HuH-7 (cell line): Measurements from ENCODE around the gene TAS2R39.
"Not testable (repeated sequence)": the region's sequence is repeated elsewhere in the genome, so short reads cannot be mapped to it uniquely, and the experiment has no call there.

Experiments
- DNase-seq: peaks from one replicate; pipeline ENCODE4 v3.0.0; 2011; ENCODE audit warnings: low spot score

Gene TAS2R39

DNA sequence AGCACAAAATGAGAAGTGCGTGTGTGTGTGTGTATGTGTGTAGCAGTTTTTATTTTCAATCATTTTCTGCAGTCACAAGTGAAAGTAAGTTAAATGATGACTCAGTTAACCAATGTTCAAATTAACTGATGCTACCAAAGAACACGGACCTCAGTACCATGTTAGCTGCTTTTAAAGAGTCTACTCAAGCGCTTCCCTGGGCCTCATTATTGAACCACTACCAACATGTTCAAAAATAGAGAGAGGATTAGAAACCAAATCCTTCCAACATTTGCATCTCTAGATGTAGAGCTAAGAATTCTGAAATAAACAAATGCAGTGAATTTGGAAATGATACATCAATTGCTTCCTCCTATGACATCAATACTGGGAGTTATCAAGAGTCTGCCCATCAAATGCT lies at the start of gene TAS2R39:
Gene TAS2R39 (plus strand): TSS at position 396 of the 400 bp plus-strand sequence. CDS start 0 bp downstream, at position 396.
- DNase-seq = no peak

DNA sequence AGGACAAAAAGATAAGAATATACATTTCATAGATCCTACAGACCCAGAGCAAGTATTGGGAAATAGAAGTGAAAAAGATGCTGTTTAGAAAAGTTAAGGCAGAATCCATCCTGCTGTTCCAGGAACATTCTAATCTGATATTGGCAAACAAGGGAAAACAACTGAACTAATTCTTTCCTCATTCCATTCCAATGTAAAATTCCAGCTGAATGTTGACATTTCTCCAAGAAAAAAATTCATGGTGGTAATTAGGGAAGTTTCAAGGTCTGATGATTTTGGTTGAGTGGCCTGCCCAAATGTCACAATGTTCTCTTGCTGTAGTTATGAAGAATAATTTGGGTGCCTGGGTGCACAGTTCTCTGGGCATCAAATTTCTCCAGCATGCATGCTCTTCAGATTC lies 36.1 kb upstream of the TAS2R39 start:
- no peak for DNase-seq

DNA sequence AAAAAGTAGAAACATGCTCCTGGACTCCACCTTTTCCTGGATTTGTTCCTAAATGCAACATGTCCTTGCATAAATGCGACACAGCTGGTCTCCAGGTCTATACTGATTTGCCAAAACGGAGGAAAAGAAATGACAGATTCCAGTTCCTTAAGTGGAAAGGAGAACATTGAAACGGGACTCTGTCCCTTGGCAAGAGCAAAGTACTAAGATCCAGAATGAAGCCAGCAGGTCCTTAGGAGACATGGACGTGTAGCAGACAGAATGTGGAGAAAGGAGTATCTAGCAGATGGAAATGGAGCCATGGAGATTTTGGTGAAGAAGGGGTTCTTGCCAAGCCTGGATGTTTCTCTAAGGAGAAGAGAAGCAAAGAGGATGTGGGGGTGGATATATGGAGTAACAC lies 35.2 kb upstream of the TAS2R39 start:
- no peak for DNase-seq

DNA sequence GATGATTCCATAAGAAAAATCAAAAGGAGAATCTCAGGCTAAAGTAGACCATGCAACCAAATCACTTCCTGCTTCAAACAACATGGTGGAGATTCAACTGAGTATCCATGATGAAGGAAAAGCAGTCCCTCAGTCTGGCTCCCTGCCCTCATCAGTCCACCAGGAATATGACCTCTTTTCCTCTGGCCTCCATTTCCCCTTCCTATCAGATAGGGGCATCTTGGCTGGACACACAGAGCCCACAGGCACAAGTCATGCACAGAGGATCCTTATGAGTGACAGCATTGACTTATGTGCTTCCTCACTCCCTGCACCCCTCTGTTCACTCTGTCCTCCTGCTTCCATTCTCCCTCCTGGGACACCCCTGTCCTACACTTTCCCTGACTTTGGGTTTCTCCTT lies 34.6 kb upstream of the TAS2R39 start:
- DNase-seq = no peak

- DNase-seq = not testable (repeated sequence)
These were observed 32.5 kb upstream of the TAS2R39 start for GRCh38 chr7:143150696-143151095.

- DNase-seq = not testable (repeated sequence)
These were observed 24.6 kb upstream of the TAS2R39 start for GRCh38 chr7:143158617-143159016.

DNA sequence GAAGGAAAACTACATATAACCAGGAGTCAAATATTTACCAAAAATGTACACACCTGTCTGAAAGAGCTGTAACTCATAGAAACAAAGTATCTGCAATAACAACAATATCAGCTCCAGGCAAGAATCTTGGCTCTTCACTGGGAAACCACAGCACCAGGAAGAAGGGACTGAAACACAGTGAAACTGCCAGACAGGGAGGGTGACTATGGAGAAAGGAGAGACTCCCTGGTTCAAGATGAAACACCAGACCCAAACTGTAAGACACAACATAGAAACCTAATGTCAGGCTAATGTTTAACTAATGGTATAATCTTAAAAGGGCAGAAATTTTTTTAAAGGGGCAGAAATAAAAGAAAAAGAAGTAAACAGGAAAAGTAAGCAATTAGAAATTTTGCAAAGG lies 11.5 kb upstream of the TAS2R39 start:
- DNase-seq = no peak

- no peak for DNase-seq
These were observed 10.9 kb upstream of the TAS2R39 start for GRCh38 chr7:143172354-143172753.

DNA sequence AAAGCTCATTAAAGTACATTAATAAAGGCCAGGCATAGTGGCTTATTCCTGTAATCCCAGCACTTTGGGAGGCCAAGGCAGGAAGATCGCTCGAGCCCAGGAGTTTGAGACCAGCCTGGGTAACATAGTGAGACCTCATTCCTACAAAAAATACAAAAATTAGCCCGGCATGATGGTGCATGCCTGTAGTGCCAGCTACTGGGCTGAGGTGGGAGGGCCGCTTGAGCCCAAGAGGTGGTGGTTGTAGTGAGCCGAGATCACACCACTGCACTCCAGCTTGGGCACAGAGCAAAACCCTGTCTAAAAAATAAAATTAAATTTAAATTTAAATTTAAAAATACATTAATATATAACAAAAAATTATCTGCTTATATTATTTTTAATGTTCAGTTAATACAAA lies 7.1 kb upstream of the TAS2R39 start:
- DNase-seq = no peak

DNA sequence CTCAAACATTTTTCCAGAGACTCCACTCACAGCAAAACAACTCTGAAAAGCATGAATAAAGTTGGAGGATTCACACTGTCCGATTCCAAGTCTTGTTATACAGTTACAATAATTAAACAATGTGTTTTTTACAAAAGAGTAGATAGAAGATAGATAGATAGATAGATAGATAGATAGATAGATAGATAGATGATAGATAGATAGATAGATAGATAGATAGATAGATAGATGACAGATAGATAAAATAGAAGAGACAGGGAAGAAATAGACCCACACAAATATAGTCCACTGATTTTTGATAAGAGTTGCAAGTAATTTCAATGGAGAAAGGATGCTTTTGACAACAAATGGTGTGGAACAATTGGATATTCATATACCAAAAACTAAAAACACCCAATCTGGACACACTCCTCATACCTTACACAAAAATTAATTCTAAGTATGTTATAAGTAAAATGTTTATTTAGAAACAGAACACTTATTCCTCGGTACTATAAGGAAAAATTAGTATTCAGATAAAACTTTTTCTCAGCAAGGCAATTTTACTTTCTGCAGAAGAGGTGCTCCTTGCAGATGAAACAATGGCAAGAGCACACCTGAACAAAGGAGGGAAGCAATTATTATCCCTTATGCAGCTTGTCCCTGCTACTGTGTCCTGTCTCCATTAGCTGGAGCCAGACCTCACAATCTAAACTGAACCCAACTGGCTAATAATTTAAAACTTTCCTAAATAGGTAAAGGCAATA lies 5.7 kb upstream of the TAS2R39 start:
- DNase-seq = no peak

DNA sequence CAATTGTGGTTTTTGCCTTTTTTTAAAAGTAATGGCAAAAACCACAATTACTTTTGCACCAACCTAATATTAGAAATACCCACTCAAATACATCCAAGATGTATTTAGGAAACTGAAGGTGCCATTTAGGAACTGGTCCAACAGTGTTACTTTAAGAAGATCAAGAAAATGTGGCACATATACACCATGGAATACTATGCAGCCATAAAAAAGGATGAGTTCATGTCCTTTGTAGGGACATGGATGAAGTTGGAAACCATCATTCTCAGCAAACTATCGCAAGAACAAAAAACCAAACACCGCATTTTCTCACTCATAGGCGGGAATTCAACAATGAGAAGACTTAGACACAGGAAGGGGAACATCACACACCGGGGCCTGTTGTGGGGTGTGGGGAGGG lies 2.4 kb upstream of the TAS2R39 start:
- not testable (repeated sequence) for DNase-seq

GRCh38 chr7:143181349-143181748 lies 1.9 kb upstream of the TAS2R39 start:
- no peak for DNase-seq

- DNase-seq = no peak
These were observed 2.3 kb downstream of the TAS2R39 start for GRCh38 chr7:143185551-143185950.

DNA sequence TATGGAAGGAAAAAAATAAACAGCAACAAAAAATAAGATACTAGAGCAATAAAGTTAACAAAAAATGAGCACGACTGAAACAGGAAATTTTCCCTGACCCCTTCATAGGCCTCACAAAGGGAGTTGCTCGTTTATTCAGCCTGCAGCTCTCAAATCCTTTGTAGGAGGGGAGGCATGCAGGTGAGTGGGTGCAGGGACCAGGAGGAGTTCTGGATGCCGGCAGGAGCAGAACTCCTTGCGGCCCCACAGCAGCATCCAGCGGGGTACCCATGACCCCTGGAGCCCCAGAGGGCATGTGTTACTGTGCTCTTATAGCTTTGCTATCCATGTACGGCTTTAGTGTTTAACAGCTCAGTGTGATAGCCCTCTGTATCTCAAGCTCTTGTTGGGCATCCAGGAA lies 5.8 kb downstream of the TAS2R39 start:
- no peak for DNase-seq

- no peak for DNase-seq
These were observed 10.7 kb downstream of the TAS2R39 start for GRCh38 chr7:143193880-143194279.

- DNase-seq = no peak
These were observed 15.8 kb downstream of the TAS2R39 start for GRCh38 chr7:143199040-143199439.

DNA sequence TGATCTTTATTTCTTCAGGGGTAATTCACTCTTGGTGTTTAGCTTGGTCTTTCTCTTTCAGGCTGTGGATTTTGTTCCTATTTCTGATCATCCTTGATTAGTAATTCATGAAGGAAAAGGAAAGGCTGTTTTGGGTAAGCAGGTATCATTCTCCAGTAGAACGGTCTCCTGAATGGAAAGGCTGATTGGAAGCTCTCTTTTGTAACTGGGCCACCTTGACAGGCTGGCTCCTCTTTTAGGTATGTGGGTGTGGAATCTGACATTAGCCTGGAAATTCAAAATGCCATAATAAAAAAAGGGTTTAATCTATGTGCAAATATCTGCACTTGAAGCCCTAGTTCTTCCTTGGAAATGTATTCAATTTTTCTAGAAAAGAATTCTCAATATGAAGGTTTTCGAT lies 18.9 kb downstream of the TAS2R39 start:
- DNase-seq = no peak

- DNase-seq = no peak
These were observed 20.2 kb downstream of the TAS2R39 start for GRCh38 chr7:143203386-143203785.

DNA sequence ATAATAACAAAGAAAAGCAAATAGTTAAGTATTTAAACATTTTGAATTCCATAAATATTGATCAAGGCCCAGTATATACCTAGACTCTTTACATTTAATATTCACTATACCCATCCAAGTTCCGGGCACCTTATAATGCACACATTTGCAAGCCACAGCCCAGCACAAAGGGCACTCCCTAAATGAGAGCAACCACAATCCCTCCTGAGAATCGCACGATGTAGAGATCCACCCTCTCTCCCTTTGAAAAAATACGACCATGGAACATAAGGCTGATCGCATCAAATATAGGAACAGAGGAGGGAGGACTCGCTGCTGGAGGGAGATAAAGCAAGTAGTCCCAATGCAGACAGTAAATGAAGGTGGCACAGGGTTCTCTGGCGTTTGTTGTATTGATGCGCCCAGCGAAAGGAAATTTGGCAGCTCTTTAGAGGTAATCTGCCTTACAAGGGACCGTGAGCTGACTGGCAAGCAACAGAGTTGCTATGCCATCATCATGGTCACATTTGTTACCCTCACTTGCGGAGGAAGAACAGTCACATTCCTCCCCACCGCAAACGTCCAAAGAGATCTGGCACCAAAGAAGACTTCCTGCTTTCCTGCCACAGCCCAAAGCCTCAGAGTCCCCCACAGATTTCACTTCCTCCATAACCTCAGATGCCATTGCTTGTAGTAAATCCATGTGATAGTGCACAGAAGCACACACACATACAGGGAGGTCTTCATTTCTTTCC lies 22.5 kb downstream of the TAS2R39 start:
- no peak for DNase-seq

GRCh38 chr7:143210541-143210940 lies 27.3 kb downstream of the TAS2R39 start:
- no peak for DNase-seq

- DNase-seq = not testable (repeated sequence)
These were observed 30.3 kb downstream of the TAS2R39 start for GRCh38 chr7:143213478-143213877.

GRCh38 chr7:143214789-143215679 lies 31.8 kb downstream of the TAS2R39 start:
- peak; percentile 62 for DNase-seq

DNA sequence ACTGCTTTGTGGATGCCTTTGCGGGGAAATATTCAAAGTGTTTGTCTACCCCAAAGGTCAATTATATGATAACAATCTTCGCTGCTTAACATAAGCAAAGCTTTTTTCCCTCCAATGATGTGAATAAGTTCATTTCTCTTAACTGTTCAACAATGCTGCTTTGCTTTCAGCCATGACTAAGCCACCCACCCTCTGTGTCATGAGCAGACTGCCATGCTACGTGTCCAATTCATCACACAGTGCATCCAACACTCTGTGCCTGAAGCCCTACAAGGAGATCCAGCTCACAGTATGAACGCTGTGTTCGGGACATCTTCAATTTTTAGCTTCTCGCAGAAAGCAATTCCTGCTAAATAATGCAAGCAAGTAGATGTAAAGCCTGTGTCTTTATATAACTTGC lies 32.9 kb downstream of the TAS2R39 start:
- no peak for DNase-seq
